ENCODE data around the gene SERINC1. TPM values are rescaled to one million over a fixed set of nuclear protein-coding genes. Genes with fewer than 3 reads are reported as not detected.

The SERINC1 gene
- total and polyA plus RNA-seq, 9 of the 15 experiments (the other 6 are each of a cell fraction or from before 2014, with no cell fraction given) = 28.8 to 64.6 (median 39.7) TPM

- in situ Hi-C loops (cut with MboI) (no loop called here), intact Hi-C loops (cut with micrococcal nuclease) (loop anchor here (5.0 kb wide), 1 partner anchor 49 kb away; no protein-coding TSS in a partner anchor)
- no peaks in the 10 kb centered on the region for H3K9me3 ChIP-seq (replicated peaks; ENCODE audit: control insufficient read depth, insufficient read depth, low read depth, low read length)
- no peak overlapping the region for H3K4me3 ChIP-seq
- ChIA-PET CTCF (ENCODE audit: low intra/inter-chr PET ratio) (no interaction called here), POLR2A (interaction anchor here (0.6 to 1.5 kb wide), 5 partner anchors 9 to 361 kb away, joined by 3 to 4 read pairs (median 3); no protein-coding TSS in a partner anchor)
- FAIRE-seq (peak; percentile 75), DNase-seq (ENCODE audit: extremely low read depth in 1 of 4, low spot score in 3 of 4) (peak in 2 of 4 experiments; percentile 10 to 56), ATAC-seq (peak; percentile 81)
- no peak overlapping the region for H3K9ac ChIP-seq (ENCODE audit: insufficient read depth in 1 of 2, low read depth in 2 of 2, low read length in 2 of 2)
- H2AFZ ChIP-seq (ENCODE audit: low read depth, low read length) = no peak overlapping the region
- 22% methylated on average over 4 of the region's 4 CpGs for WGBS (ENCODE audit: insufficient coverage, low coverage, missing lambda C conversion rate)
- no TSS peak for BruUV-seq (replicated peaks)
- no peaks in the 10 kb centered on the region for H3K9me1 ChIP-seq (ENCODE audit: control insufficient read depth, insufficient read depth, low read length)
- peaks cover 75% of the 10 kb centered on the region for H3K36me3 ChIP-seq (ENCODE audit: control insufficient read depth, insufficient read depth, low read length)
- H3K4me1 ChIP-seq (replicated peaks in 1 of 2; ENCODE audit: control insufficient read depth in 2 of 2, insufficient read depth in 2 of 2, low read length in 2 of 2) = no peaks in the 10 kb centered on the region; a peak in 1 of 5 replicates
- H3K27ac ChIP-seq (ENCODE audit: extremely low read depth, low read depth, low read length) = no peak overlapping the region
- no peaks in the 10 kb centered on the region for H3K27me3 ChIP-seq (ENCODE audit: control insufficient read depth in 2 of 2, insufficient read depth in 2 of 2, low read length in 2 of 2)
- no peaks in the 10 kb centered on the region; the same call in 2 of the 3 replicates for H3K79me2 ChIP-seq (ENCODE audit: control insufficient read depth, insufficient read depth, low read length)
- H3K4me2 ChIP-seq (ENCODE audit: insufficient read depth, low read length) = no peak overlapping the region
- no peaks in the 10 kb centered on the region for H4K20me1 ChIP-seq (replicated peaks; ENCODE audit: control insufficient read depth, insufficient read depth, low read length)
- TF ChIP-seq CBFA2T3 (IDR thresholded peaks at IDR 0.05) = peak; percentile 77
- TF ChIP-seq STAT6 (CRISPR knock-in tag; IDR thresholded peaks at IDR 0.05) = no peak
- TF ChIP-seq CHD2 (IDR thresholded peaks at IDR 0.05; ENCODE audit: low read depth, low read length) = no peak
- TF ChIP-seq FOXJ3 (CRISPR knock-in tag; IDR thresholded peaks at IDR 0.05) = no peak
- no peak for TF ChIP-seq ZZZ3 (IDR thresholded peaks at IDR 0.05)
- TF ChIP-seq ZNF551 (CRISPR knock-in tag; IDR thresholded peaks at IDR 0.05) = no peak
- no peak for TF ChIP-seq XRCC4 (IDR thresholded peaks at IDR 0.05; ENCODE audit: extremely low read depth, insufficient read depth, insufficient read length)
- no peak for TF ChIP-seq CXXC5 (CRISPR knock-in tag; IDR thresholded peaks at IDR 0.05)
- no peak for TF ChIP-seq ZKSCAN3 (CRISPR knock-in tag; IDR thresholded peaks at IDR 0.05)
- TF ChIP-seq EZH2 (IDR thresholded peaks at IDR 0.05; ENCODE audit: borderline replicate concordance, low read depth, low read length) = no peak
- no peak for TF ChIP-seq RFX7 (CRISPR knock-in tag; IDR thresholded peaks at IDR 0.05)
- no peak for TF ChIP-seq MAZ (CRISPR knock-in tag; conservative IDR thresholded peaks at IDR 0.05 in 1 of 2, IDR thresholded peaks at IDR 0.05 in 1 of 2)
- TF ChIP-seq PKNOX1 (IDR thresholded peaks at IDR 0.05) = no peak
- TF ChIP-seq TFAM (CRISPR knock-in tag; conservative IDR thresholded peaks at IDR 0.05) = no peak
- no peak for TF ChIP-seq ZNF184 (CRISPR knock-in tag; IDR thresholded peaks at IDR 0.05)
- no peak for TF ChIP-seq THRAP3 (IDR thresholded peaks at IDR 0.05; ENCODE audit: borderline replicate concordance)
- no peak for TF ChIP-seq ZNF436 (CRISPR knock-in tag; IDR thresholded peaks at IDR 0.05)
- TF ChIP-seq HNRNPUL1 (IDR thresholded peaks at IDR 0.05; ENCODE audit: low read length) = no peak
- no peak for TF ChIP-seq USF1 (CRISPR knock-in tag; IDR thresholded peaks at IDR 0.05)
- no peak for TF ChIP-seq ZNF274 (IDR thresholded peaks at IDR 0.05; ENCODE audit: borderline replicate concordance, low read depth, low read length)
- TF ChIP-seq HDAC1 (IDR thresholded peaks at IDR 0.05) = no peak
- no peak for TF ChIP-seq ZNF41 (CRISPR knock-in tag; conservative IDR thresholded peaks at IDR 0.05)
Measured at GRCh38 chr6:122431780-122432179, 39.8 kb downstream of the SERINC1 start.
